ENCODE data around the gene PSORS1C2. TPM values are rescaled to one million over a fixed set of nuclear protein-coding genes. Genes with fewer than 3 reads are reported as not detected.

PSORS1C2 gene
- polyA plus RNA-seq, 1 of the 3 experiments (the other 2 are of a cell fraction), result not detected

- Histone ChIP-seq H3F3A (replicated peaks; ENCODE audit: insufficient read depth) (peaks cover 9% of the 10 kb centered on the region), H3K36me3 (replicated peaks in 1 of 2; ENCODE audit: control insufficient read depth in 1 of 2, insufficient read depth in 2 of 2, low read length in 1 of 2) (peaks cover 0 to 2% of the 10 kb centered on the region in 2 experiments), H3K4me1 (ENCODE audit: control insufficient read depth in 1 of 2, insufficient read depth in 2 of 2, low read depth in 1 of 2, low read length in 1 of 2) (peaks cover 0 to 11% of the 10 kb centered on the region in 2 experiments; a peak in 1 of 4 replicates), H4K20me1 (ENCODE audit: insufficient read depth) (no peaks in the 10 kb centered on the region), H2AFZ (ENCODE audit: low read depth) (no peak overlapping the region), H3K27me3 (ENCODE audit: insufficient read depth) (no peaks in the 10 kb centered on the region), H3K9me2 (no peaks in the 10 kb centered on the region), H3K9ac (no peak overlapping the region), H3K4me2 (no peak overlapping the region), H3K79me2 (ENCODE audit: insufficient read depth) (no peaks in the 10 kb centered on the region), H3K27ac (ENCODE audit: low read depth in 2 of 2, low read length in 1 of 2) (no peak overlapping the region), H3K4me3 (ENCODE audit: low read depth in 2 of 2, low read length in 1 of 2) (no peak overlapping the region), H3K9me3 (no peaks in the 10 kb centered on the region)
- TF ChIP-seq GABPA (IDR thresholded peaks at IDR 0.05; ENCODE audit: low read depth), result no peak
- no peak for TF ChIP-seq EP300 (IDR thresholded peaks at IDR 0.05; ENCODE audit: borderline replicate concordance in 1 of 2, low read depth in 1 of 2, low read length in 1 of 2)
- no peak for TF ChIP-seq FOXM1 (IDR thresholded peaks at IDR 0.05; ENCODE audit: low read depth)
- TF ChIP-seq USF2 (IDR thresholded peaks at IDR 0.05; ENCODE audit: borderline replicate concordance, low read depth, low read length), result no peak
- no peak for TF ChIP-seq YY1 (IDR thresholded peaks at IDR 0.05; ENCODE audit: low read depth)
- no peak for TF ChIP-seq CHD2 (IDR thresholded peaks at IDR 0.05; ENCODE audit: low read length, partially characterized antibody)
- TF ChIP-seq TEAD4 (IDR thresholded peaks at IDR 0.05; ENCODE audit: borderline replicate concordance, insufficient read depth), result no peak
- no peak for TF ChIP-seq ELF1 (IDR thresholded peaks at IDR 0.05)
- TF ChIP-seq, protein P1, sequence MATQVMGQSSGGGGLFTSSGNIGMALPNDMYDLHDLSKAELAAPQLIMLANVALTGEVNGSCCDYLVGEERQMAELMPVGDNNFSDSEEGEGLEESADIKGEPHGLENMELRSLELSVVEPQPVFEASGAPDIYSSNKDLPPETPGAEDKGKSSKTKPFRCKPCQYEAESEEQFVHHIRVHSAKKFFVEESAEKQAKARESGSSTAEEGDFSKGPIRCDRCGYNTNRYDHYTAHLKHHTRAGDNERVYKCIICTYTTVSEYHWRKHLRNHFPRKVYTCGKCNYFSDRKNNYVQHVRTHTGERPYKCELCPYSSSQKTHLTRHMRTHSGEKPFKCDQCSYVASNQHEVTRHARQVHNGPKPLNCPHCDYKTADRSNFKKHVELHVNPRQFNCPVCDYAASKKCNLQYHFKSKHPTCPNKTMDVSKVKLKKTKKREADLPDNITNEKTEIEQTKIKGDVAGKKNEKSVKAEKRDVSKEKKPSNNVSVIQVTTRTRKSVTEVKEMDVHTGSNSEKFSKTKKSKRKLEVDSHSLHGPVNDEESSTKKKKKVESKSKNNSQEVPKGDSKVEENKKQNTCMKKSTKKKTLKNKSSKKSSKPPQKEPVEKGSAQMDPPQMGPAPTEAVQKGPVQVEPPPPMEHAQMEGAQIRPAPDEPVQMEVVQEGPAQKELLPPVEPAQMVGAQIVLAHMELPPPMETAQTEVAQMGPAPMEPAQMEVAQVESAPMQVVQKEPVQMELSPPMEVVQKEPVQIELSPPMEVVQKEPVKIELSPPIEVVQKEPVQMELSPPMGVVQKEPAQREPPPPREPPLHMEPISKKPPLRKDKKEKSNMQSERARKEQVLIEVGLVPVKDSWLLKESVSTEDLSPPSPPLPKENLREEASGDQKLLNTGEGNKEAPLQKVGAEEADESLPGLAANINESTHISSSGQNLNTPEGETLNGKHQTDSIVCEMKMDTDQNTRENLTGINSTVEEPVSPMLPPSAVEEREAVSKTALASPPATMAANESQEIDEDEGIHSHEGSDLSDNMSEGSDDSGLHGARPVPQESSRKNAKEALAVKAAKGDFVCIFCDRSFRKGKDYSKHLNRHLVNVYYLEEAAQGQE (IDR thresholded peaks at IDR 0.05; ENCODE audit: low read depth, low read length), result no peak
- no peak for TF ChIP-seq GATA2 (CRISPR knock-in tag; IDR thresholded peaks at IDR 0.05)
- TF ChIP-seq TAF1 (IDR thresholded peaks at IDR 0.05; ENCODE audit: borderline replicate concordance, low read depth, low read length), result no peak
- no peak for TF ChIP-seq JUND (IDR thresholded peaks at IDR 0.05)
- no peak for TF ChIP-seq NRF1 (IDR thresholded peaks at IDR 0.05; ENCODE audit: low read depth, low read length)
- TF ChIP-seq, protein P2, sequence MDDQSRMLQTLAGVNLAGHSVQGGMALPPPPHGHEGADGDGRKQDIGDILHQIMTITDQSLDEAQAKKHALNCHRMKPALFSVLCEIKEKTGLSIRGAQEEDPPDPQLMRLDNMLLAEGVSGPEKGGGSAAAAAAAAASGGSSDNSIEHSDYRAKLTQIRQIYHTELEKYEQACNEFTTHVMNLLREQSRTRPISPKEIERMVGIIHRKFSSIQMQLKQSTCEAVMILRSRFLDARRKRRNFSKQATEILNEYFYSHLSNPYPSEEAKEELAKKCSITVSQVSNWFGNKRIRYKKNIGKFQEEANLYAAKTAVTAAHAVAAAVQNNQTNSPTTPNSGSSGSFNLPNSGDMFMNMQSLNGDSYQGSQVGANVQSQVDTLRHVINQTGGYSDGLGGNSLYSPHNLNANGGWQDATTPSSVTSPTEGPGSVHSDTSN (IDR thresholded peaks at IDR 0.05), result no peak
- no peak for TF ChIP-seq POLR2AphosphoS5 (IDR thresholded peaks at IDR 0.05; ENCODE audit: low read depth, low read length)
- TF ChIP-seq SMC3 (IDR thresholded peaks at IDR 0.05; ENCODE audit: low read depth, low read length), result no peak
- TF ChIP-seq FOXJ3 (CRISPR knock-in tag; IDR thresholded peaks at IDR 0.05), result no peak
- TF ChIP-seq SIN3A (IDR thresholded peaks at IDR 0.05; ENCODE audit: borderline replicate concordance, low read depth, low read length), result no peak
- TF ChIP-seq, protein P3, sequence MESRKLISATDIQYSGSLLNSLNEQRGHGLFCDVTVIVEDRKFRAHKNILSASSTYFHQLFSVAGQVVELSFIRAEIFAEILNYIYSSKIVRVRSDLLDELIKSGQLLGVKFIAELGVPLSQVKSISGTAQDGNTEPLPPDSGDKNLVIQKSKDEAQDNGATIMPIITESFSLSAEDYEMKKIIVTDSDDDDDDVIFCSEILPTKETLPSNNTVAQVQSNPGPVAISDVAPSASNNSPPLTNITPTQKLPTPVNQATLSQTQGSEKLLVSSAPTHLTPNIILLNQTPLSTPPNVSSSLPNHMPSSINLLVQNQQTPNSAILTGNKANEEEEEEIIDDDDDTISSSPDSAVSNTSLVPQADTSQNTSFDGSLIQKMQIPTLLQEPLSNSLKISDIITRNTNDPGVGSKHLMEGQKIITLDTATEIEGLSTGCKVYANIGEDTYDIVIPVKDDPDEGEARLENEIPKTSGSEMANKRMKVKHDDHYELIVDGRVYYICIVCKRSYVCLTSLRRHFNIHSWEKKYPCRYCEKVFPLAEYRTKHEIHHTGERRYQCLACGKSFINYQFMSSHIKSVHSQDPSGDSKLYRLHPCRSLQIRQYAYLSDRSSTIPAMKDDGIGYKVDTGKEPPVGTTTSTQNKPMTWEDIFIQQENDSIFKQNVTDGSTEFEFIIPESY (IDR thresholded peaks at IDR 0.05; ENCODE audit: borderline replicate concordance, low read depth), result no peak
- CTCF ChIA-PET, result interaction anchor here (0.6 to 4.3 kb wide), 4 partner anchors 42 to 222 kb away, joined by 3 to 23 read pairs (median 8); no protein-coding TSS in a partner anchor
- DNase-seq, result no peak
- POLR2A ChIA-PET, result no interaction called here
- 82% methylated on average over 11 of the region's 11 CpGs for WGBS (ENCODE audit: low lambda C conversion rate)
These were observed 6.1 kb upstream of the PSORS1C2 start for GRCh38 chr6:31144970-31145340.
